H1 (cell line): Measurements from ENCODE around the gene CCDC185.

Experiments
- BRCA1 ChIP-seq: IDR thresholded peaks from 2 replicates; pipeline ENCODE4 v1.6.1; 2012; ENCODE audit warnings: low read depth, low read length, improper control_type of control experiment
- CBX5 ChIP-seq: fragments of 300-800, 300-1000 bp; sonication (generic); IDR thresholded peaks from 2 replicates; pipeline ENCODE4 v1.7.1; 2016; ENCODE audit warnings: antibody characterized with exemption, low read length, low read depth
- EZH2 ChIP-seq: fragments of 200-600 bp; sonication (generic); IDR thresholded peaks from 2 replicates; pipeline ENCODE4 v1.7.1; 2012; ENCODE audit warnings: low read depth, mild to moderate bottlenecking, moderate library complexity, low read length, inconsistent platforms; ENCODE audit not compliant: severe bottlenecking
- FOSL1 ChIP-seq: IDR thresholded peaks from 2 replicates; pipeline ENCODE4 v1.6.1; 2011; ENCODE audit warnings: mild to moderate bottlenecking, low read depth, low read length, moderate library complexity; ENCODE audit not compliant: insufficient read depth
- HDAC6 ChIP-seq: IDR thresholded peaks from one replicate; pipeline ENCODE4 v1.7.1; 2012; ENCODE audit warnings: low read depth, mild to moderate bottlenecking, inconsistent platforms, low read length, moderate library complexity
- JUN ChIP-seq: IDR thresholded peaks from 2 replicates; pipeline ENCODE4 v1.6.1; 2011; ENCODE audit warnings: low read depth, mild to moderate bottlenecking, improper control_type of control experiment, low read length
- POLR2A ChIP-seq, 2 experiments: IDR thresholded peaks; 1 replicate in 1 of 2; 2 replicates in 1 of 2; pipeline ENCODE4 v1.6.1; 2011; ENCODE audit warnings: low read depth in 2 of 2, low read length in 2 of 2, mild to moderate bottlenecking in 2 of 2; ENCODE audit errors: control extremely low read depth in 1 of 2
- SP1 ChIP-seq: IDR thresholded peaks from 2 replicates; pipeline ENCODE4 v1.6.1; 2011; ENCODE audit warnings: low read depth, low read length
- TF ChIP-seq, protein P1 (sequence below), 3 experiments: IDR thresholded peaks; 1 replicate in 2 of 3; 2 replicates in 1 of 3; pipeline versions ENCODE4 v1.5.1 to v1.6.1; 2011; ENCODE audit warnings: low read length in 3 of 3, mild to moderate bottlenecking in 3 of 3, inconsistent platforms in 2 of 3, low read depth in 1 of 3, moderate library complexity in 1 of 3; ENCODE audit not compliant: insufficient read depth in 1 of 3; ENCODE audit errors: control extremely low read depth in 1 of 3
- TF ChIP-seq, protein P2 (sequence below): IDR thresholded peaks from 2 replicates; pipeline ENCODE4 v1.6.1; 2012; ENCODE audit warnings: low read length, inconsistent platforms

DNA sequence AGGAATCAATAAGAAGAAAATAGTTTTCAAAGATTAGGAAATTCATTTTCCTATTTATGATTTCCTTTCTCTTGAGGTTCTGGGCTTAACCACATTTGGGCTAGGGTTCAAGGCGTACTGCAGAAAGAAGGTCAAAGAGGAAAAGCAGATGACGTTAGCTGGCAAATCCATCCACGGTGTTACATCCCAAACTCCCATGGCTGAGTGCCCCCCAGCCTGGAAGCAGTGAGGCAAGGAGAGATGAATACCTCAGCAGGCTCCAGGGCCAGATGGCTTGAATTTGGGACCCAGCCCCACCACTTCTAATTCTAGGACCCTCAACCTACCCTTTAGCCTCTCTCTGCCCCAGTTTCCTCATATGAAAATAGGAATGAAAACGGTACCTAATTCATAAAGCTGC is 46.9 kb upstream of the CCDC185 start:
- TF ChIP-seq BRCA1 (no peak), EZH2 (no peak), HDAC6 (no peak), POLR2A (IDR thresholded peaks at IDR 0.05; ENCODE audit: control extremely low read depth in 1 of 2, low read depth in 2 of 2, low read length in 2 of 2) (no peak), SP1 (no peak), JUN (no peak), CBX5 (no peak), FOSL1 (no peak)
- TF ChIP-seq, protein P1, sequence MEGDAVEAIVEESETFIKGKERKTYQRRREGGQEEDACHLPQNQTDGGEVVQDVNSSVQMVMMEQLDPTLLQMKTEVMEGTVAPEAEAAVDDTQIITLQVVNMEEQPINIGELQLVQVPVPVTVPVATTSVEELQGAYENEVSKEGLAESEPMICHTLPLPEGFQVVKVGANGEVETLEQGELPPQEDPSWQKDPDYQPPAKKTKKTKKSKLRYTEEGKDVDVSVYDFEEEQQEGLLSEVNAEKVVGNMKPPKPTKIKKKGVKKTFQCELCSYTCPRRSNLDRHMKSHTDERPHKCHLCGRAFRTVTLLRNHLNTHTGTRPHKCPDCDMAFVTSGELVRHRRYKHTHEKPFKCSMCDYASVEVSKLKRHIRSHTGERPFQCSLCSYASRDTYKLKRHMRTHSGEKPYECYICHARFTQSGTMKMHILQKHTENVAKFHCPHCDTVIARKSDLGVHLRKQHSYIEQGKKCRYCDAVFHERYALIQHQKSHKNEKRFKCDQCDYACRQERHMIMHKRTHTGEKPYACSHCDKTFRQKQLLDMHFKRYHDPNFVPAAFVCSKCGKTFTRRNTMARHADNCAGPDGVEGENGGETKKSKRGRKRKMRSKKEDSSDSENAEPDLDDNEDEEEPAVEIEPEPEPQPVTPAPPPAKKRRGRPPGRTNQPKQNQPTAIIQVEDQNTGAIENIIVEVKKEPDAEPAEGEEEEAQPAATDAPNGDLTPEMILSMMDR (IDR thresholded peaks at IDR 0.05; ENCODE audit: control extremely low read depth in 1 of 3, insufficient read depth in 1 of 3, low read depth in 1 of 3, low read length in 3 of 3): no peak
- TF ChIP-seq, protein P2, sequence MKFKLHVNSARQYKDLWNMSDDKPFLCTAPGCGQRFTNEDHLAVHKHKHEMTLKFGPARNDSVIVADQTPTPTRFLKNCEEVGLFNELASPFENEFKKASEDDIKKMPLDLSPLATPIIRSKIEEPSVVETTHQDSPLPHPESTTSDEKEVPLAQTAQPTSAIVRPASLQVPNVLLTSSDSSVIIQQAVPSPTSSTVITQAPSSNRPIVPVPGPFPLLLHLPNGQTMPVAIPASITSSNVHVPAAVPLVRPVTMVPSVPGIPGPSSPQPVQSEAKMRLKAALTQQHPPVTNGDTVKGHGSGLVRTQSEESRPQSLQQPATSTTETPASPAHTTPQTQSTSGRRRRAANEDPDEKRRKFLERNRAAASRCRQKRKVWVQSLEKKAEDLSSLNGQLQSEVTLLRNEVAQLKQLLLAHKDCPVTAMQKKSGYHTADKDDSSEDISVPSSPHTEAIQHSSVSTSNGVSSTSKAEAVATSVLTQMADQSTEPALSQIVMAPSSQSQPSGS: no peak
